Measurements from ENCODE around the gene CDK5R1. TPM values are rescaled to one million over a fixed set of nuclear protein-coding genes. Genes with fewer than 3 reads are reported as not detected.

The CDK5R1 gene
- polyA plus RNA-seq, 3 donors: 0.44 to 1.0 (median 0.48) TPM

- Histone ChIP-seq H3K9me3 (replicated peaks in 1 of 2; ENCODE audit: control insufficient read depth in 1 of 2, insufficient read depth in 1 of 2, low read length in 2 of 2) (no peaks in the 10 kb centered on the region), H3K4me3 (replicated peaks in 1 of 3; ENCODE audit: low read depth in 2 of 3, low read length in 3 of 3) (no peak overlapping the region), H3K4me2 (replicated peaks; ENCODE audit: extremely low read depth, low read length, poor library complexity, severe bottlenecking) (no peak overlapping the region), H3K4me1 (ENCODE audit: control insufficient read depth in 1 of 2, insufficient read depth in 2 of 2, low read length in 2 of 2) (peaks cover 2 to 3% of the 10 kb centered on the region in 2 donors), H3K27ac (ENCODE audit: low read depth in 1 of 2, low read length in 2 of 2) (no peak overlapping the region), H4K20me1 (ENCODE audit: insufficient read depth, low read length) (no peaks in the 10 kb centered on the region), H3K27me3 (ENCODE audit: control insufficient read depth in 2 of 2, insufficient read depth in 2 of 2, low read length in 2 of 2) (peaks cover 6 to 12% of the 10 kb centered on the region in 2 donors), H3K79me2 (ENCODE audit: insufficient read depth, low read length) (no peaks in the 10 kb centered on the region), H2AFZ (ENCODE audit: insufficient read depth, low read depth, low read length, poor library complexity, severe bottlenecking) (no peak overlapping the region), H3K9ac (ENCODE audit: insufficient read depth, low read length, poor library complexity, severe bottlenecking) (no peak overlapping the region), H3K36me3 (replicated peaks in 1 of 2; ENCODE audit: control insufficient read depth in 1 of 2, insufficient read depth in 2 of 2, low read length in 2 of 2) (no peaks in the 10 kb centered on the region)
- no CpG with 5 or more reads among the region's 4 CpGs for WGBS (ENCODE audit: insufficient coverage)
- Mint-ChIP-seq H3K27ac (peak overlapping the region in 1 of 7 donors; percentile 57), H3K4me1 (peaks cover 7% of the 10 kb centered on the region), H3K9me3 (peaks cover 0 to 5% (median 0%) of the 10 kb centered on the region in 7 donors), H3K4me3 (no peak overlapping the region), H3K36me3 (peaks cover 4 to 10% of the 10 kb centered on the region in 2 donors), H3K27me3 (ENCODE audit: low read depth in 3 of 3) (peaks cover 27 to 37% (median 31%) of the 10 kb centered on the region in 3 donors)
- no peak for TF ChIP-seq CTCF (IDR thresholded peaks at IDR 0.05)
- DNase-seq: no peak
- intact Hi-C loops (cut with micrococcal nuclease): loop anchor here in 1 of 2 donors (10.0 kb wide), 1 partner anchor 50 kb away; no protein-coding TSS in a partner anchor
Observed at GRCh38 chr17:32525122-32525521, 38.3 kb downstream of the CDK5R1 start.

- H3K79me2 ChIP-seq (ENCODE audit: insufficient read depth, low read length): no peaks in the 10 kb centered on the region
- no peak for TF ChIP-seq CTCF (IDR thresholded peaks at IDR 0.05)
- H3K27me3 Mint-ChIP-seq (ENCODE audit: low read depth in 3 of 3): peaks cover 16 to 23% (median 16%) of the 10 kb centered on the region in 3 donors
- intact Hi-C loops (cut with micrococcal nuclease): loop anchor here in 1 of 2 donors (10.0 kb wide), 1 partner anchor 48 kb away; no protein-coding TSS in a partner anchor
- H3K4me3 ChIP-seq (replicated peaks in 1 of 3; ENCODE audit: low read depth in 2 of 3, low read length in 3 of 3): no peak overlapping the region
- no peak overlapping the region for H3K9ac ChIP-seq (ENCODE audit: insufficient read depth, low read length, poor library complexity, severe bottlenecking)
- no peaks in the 10 kb centered on the region for H3K36me3 Mint-ChIP-seq
- H3K27me3 ChIP-seq (ENCODE audit: control insufficient read depth in 2 of 2, insufficient read depth in 2 of 2, low read length in 2 of 2): no peaks in the 10 kb centered on the region
- no peaks in the 10 kb centered on the region for H4K20me1 ChIP-seq (ENCODE audit: insufficient read depth, low read length)
- H3K4me2 ChIP-seq (replicated peaks; ENCODE audit: extremely low read depth, low read length, poor library complexity, severe bottlenecking): no peak overlapping the region
- H3K9me3 ChIP-seq (replicated peaks in 1 of 2; ENCODE audit: control insufficient read depth in 1 of 2, insufficient read depth in 1 of 2, low read length in 2 of 2): no peaks in the 10 kb centered on the region
- no peak for DNase-seq
- no peaks in the 10 kb centered on the region for H3K4me1 ChIP-seq (ENCODE audit: control insufficient read depth in 1 of 2, insufficient read depth in 2 of 2, low read length in 2 of 2)
- no peaks in the 10 kb centered on the region for H3K4me1 Mint-ChIP-seq
- H3K27ac Mint-ChIP-seq: no peak overlapping the region
- H3K36me3 ChIP-seq (replicated peaks in 1 of 2; ENCODE audit: control insufficient read depth in 1 of 2, insufficient read depth in 2 of 2, low read length in 2 of 2): no peaks in the 10 kb centered on the region
- WGBS (ENCODE audit: insufficient coverage): 97% methylated on average over 3 of the region's 4 CpGs
- H3K9me3 Mint-ChIP-seq: no peaks in the 10 kb centered on the region
- no peak overlapping the region for H2AFZ ChIP-seq (ENCODE audit: insufficient read depth, low read depth, low read length, poor library complexity, severe bottlenecking)
- H3K4me3 Mint-ChIP-seq: no peak overlapping the region
- H3K27ac ChIP-seq (ENCODE audit: low read depth in 1 of 2, low read length in 2 of 2): no peak overlapping the region
Observed at GRCh38 chr17:32527146-32527545, 40.4 kb downstream of the CDK5R1 start.

Measured in CD14-positive monocyte (primary cell).